ENCODE data around the gene FGFR3.

The FGFR3 gene

GRCh38 chr4:1788254-1788973 lies 4.7 kb upstream of the FGFR3 start:
- no peak for DNase-seq

- DNase-seq, result no peak
Measured at GRCh38 chr4:1789552-1789951, 3.5 kb upstream of the FGFR3 start.

- no peak for DNase-seq
Measured at GRCh38 chr4:1790005-1790404, 3.1 kb upstream of the FGFR3 start.

GRCh38 chr4:1792158-1792831 lies 798 bp upstream of the FGFR3 start:
- DNase-seq, result no peak

GRCh38 chr4:1793496-1793840 lies 375 bp downstream of the FGFR3 start:
- peak in 2 of 5 experiments; percentile 34 to 42 for DNase-seq

- DNase-seq, result no peak
Measured at GRCh38 chr4:1793940-1794808, 1.1 kb downstream of the FGFR3 start.

GRCh38 chr4:1794809-1795298 lies 1.8 kb downstream of the FGFR3 start:
- no peak for DNase-seq

- DNase-seq, result no peak
Measured at GRCh38 chr4:1795299-1796195, 2.5 kb downstream of the FGFR3 start.

GRCh38 chr4:1796486-1797204 lies 3.6 kb downstream of the FGFR3 start:
- no peak for DNase-seq

GRCh38 chr4:1797298-1797860 lies 4.3 kb downstream of the FGFR3 start:
- DNase-seq, result no peak

GRCh38 chr4:1797861-1798579 lies 4.9 kb downstream of the FGFR3 start:
- no peak for DNase-seq

- no peak for DNase-seq
Measured at GRCh38 chr4:1798580-1799386, 5.7 kb downstream of the FGFR3 start.

- DNase-seq, result no peak
Measured at GRCh38 chr4:1799387-1800375, 6.6 kb downstream of the FGFR3 start.

GRCh38 chr4:1800805-1801204 lies 7.7 kb downstream of the FGFR3 start:
- no peak for DNase-seq

- no peak for DNase-seq
Measured at GRCh38 chr4:1801286-1801958, 8.3 kb downstream of the FGFR3 start.

- DNase-seq, result no peak
Measured at GRCh38 chr4:1802151-1802715, 9.1 kb downstream of the FGFR3 start.

- no peak for DNase-seq
Measured at GRCh38 chr4:1802720-1803522, 9.8 kb downstream of the FGFR3 start.

Data from T-helper 2 cell (primary cell).